ENCODE results near the gene MCRIP2.

Gene MCRIP2

DNA sequence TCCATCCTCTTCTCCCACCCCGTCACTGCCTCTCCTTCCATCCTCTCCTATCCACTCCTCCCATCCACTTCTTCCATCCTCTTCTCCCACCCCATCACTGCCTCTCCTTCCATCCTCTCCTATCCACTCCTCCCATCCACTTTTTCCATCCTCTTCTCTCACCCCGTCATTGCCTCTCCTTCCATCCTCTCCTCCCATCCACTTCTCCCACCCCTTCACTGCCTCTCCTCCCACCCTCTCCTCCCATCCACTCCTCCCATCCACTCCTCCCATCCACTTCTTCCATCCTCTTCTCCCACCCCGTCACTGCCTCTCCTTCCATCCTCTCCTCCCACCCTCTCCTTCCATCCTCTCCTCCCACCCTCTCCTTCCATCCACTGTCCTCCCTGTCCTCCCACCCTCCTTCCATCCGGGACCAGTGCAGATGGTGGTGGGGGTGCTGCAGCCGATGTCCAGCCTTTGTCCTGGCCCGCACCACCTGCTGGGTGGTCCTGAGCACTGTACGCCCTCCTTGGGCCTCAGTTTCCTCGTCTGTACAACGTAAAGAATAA, 9.7 kb upstream of the MCRIP2 start:
- DNase-seq (ENCODE audit: low read depth in 3 of 3), result no peak

DNA sequence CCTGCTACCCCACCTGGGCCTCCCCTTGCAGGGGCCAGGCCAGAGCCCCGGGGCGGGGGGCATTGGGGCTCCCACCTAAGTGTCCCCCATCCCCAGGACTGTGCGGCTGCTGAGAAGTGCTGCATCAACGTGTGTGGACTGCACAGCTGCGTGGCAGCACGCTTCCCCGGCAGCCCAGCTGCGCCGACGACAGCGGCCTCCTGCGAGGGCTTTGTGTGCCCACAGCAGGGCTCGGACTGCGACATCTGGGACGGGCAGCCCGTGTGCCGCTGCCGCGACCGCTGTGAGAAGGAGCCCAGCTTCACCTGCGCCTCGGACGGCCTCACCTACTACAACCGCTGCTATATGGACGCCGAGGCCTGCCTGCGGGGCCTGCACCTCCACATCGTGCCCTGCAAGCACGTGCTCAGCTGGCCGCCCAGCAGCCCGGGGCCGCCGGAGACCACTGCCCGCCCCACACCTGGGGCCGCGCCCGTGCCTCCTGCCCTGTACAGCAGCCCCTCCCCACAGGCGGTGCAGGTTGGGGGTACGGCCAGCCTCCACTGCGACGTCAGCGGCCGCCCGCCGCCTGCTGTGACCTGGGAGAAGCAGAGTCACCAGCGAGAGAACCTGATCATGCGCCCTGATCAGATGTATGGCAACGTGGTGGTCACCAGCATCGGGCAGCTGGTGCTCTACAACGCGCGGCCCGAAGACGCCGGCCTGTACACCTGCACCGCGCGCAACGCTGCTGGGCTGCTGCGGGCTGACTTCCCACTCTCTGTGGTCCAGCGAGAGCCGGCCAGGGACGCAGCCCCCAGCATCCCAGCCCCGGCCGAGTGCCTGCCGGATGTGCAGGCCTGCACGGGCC, 8.9 kb upstream of the MCRIP2 start:
- no peak for DNase-seq (ENCODE audit: low read depth in 3 of 3)

DNA sequence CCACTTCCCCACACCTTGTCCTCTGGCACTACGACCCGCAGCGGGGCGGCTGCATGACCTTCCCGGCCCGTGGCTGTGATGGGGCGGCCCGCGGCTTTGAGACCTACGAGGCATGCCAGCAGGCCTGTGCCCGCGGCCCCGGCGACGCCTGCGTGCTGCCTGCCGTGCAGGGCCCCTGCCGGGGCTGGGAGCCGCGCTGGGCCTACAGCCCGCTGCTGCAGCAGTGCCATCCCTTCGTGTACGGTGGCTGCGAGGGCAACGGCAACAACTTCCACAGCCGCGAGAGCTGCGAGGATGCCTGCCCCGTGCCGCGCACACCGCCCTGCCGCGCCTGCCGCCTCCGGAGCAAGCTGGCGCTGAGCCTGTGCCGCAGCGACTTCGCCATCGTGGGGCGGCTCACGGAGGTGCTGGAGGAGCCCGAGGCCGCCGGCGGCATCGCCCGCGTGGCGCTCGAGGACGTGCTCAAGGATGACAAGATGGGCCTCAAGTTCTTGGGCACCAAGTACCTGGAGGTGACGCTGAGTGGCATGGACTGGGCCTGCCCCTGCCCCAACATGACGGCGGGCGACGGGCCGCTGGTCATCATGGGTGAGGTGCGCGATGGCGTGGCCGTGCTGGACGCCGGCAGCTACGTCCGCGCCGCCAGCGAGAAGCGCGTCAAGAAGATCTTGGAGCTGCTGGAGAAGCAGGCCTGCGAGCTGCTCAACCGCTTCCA, 8.1 kb upstream of the MCRIP2 start:
- DNase-seq (ENCODE audit: low read depth in 3 of 3), result no peak

DNA sequence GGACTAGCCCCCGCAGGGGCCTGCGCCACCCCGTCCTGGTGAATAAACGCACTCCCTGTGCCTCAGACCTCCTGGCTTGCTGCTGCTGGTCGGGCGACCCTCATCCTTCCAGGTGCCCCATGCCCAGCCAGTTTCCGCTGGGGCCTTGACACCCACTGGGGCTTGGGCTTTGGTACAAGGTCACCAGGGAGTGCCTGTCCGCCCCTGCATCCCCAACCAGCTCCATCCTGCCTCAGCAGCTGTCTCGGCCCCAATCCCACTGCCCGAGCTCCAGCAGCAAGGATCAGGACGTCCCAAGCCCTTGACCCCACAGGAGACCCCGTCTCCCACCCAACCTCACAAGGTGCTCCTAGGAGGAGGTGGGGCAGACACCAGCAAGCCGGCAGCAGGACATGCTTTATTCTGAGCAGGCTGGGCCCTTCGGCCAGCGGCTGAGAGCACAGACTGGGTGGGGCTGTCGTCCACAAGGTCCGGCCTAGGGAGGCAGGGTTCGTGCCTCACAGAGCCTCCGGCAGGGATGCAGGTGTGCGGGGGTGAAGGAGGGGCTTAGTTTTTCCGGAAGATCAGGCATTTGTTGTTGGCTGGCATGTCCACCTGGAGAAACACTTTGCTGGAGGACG, 7.5 kb upstream of the MCRIP2 start:
- no peak for DNase-seq (ENCODE audit: low read depth in 3 of 3)

DNA sequence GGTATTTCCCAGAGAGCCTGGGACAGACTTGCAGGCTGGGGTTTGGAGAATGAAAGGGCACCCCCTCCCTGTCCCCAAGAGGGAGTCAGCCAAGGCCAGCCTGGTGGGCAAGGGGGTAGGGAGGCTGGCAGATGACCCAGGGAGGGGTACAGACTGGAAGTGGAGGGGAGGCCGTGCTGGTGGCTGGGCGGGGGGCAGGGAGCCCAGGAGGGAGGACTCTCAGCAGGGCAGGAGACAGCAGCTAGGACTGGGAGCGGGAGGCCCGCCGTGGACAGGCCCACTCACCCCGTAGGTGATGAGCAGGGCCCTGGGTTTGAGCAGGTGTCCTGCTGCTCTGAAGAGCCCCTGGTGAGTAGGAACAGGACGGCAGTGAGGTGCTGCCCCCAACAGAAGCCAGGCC, 6.6 kb upstream of the MCRIP2 start:
- no peak for DNase-seq (ENCODE audit: low read depth in 3 of 3)

DNA sequence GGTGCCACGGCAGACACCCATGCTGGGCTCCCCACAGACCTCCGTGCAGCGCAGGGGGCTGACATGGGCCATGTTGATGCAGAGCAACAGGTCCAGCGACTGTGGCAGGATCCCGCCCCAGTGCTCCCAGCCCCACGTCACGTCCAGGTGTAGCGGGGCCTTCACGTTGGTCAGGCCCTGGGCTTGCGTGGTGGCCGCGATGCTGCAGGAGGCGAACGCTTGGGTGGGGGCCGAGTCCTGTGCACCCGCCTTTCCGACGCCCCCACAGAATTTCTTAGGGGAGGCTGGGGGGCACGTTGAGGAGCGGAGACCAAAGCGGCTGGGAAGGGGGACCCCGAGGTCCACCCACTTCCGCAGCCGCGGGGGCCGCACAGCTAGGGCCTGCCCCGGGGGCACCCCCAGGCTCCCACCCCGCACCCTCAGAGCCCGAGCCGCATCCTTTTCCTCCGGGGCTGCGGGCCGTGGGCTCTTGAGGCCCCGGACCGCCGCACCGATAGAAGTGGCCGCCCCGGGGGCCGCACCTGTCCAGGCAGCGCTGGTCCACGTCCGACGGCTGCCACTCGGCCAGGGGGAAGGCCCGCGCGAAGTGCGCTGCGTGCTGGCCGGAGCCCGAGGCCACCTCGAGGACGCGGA, 5.9 kb upstream of the MCRIP2 start:
- no peak for DNase-seq (ENCODE audit: low read depth in 3 of 3)

DNA sequence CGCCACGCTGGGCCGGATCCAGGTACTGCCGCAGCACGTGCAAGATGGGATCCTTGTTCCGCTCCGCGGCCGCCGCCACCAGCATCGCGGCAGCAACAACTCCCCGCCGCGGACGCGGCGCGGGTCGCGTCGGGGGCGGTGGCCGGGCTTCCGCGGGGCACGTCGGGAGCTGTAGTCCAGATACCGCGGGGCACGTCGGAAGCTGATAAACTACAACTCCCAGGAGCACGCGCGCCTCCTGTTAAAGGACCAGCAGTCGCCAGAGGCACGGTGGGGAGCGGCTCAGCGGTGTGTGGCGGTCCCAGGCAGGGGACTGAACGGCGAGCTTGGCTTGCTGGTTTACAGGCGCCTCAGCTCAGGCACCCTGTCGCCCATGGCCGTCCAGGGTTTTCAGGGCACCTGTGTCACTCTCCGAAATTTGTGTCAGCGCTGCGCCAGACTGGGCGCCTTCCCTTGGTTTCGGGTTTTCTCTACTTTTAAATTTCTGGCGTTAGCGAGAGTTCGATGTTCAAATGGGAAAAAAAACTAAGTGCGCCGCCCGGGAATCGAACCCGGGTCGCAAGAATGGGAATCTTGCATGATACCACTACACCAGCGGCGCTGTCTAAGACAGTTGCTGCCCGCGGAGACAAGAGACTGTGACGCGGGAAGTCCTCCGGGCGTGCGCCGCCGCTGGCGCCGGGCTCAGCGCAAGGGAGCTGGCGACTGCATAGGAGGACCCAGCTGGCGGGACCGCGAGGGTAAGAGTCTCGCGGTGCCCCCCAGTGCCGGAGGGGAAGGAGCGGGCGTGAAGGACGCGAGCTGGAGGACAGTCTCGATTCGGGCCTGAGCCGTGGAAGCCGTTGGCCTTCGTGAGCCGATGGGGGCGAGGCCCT, 5.2 kb upstream of the MCRIP2 start, which contains the start of gene METTL26:
TSS of gene METTL26 (minus strand) at position 100 of the 875 bp plus-strand sequence. CDS start at position 85, 15 bp downstream.
- DNase-seq (ENCODE audit: low read depth in 3 of 3), result peak; percentile 87 to 91 (median 88)

DNA sequence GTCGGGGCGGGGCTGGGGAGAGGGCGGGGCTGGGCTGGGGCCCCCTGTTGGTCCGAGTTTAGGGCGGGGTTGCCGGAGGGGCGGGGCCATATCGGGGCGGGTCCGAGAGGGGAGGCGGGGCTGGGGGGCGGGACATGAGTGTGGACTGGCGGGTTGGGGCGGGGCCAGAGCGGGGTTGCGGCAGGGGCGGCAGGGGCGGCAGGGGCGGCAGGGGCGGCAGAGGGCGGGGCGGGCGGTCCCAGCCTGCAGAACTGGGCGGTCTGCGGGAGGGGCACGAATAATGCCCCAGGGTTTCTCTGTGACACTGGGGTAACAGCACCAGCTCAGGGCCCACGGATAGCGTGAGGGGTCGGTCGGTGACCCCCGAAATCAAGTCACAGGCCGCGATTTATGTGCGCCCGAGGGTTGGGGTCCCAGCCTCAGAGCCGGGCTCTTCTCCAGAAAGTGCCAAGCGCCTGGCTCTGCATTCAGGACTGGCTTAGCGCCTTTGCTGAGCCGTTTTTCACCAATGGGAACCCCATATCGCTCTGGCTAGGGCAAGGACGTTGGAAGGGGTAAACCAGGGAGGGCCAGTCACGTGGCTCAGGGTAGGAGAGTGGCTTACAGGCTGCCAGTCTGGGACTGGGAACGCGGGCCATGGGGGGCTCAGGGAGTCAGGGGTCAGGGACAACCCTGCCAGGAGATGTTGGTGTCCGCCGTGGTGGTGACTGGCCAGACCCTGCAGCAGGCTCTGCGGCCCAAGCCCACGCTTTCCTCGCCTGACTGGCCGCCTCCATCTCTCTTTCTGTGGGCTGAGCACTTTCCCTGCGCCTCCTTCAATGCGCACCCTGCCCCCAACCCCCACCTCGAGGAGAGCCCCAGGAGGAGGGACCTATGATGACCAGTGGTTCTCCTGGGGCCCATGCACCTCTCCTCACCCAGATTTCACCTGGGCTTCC, 4.3 kb upstream of the MCRIP2 start:
- peak; percentile 80 to 95 (median 87) for DNase-seq (ENCODE audit: low read depth in 3 of 3)

DNA sequence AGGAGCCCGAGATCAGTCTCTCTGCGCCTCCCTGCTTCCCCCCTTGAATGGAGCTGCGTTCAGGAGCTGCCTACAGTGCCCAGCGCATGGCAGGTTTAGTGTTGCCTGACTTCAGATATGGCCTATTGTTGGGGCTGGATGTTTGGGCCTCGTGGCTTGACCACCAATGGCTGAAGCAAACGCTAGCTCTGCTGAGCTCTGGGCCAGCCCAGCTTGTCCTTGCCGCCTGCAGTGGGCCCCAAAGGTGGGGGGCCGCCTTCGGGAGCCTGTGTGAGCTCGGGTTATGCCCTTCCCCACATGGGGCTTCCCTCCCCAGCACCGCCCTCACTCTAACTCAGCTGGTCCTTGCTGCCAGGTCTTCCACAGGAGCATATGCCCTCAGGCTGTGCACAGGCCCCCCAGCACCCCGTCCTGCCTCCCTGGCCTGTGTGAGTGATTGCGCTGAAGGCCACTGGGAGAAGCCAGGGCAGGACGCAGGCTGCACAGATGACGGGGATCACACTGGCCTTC, 3.5 kb upstream of the MCRIP2 start:
- no peak for DNase-seq (ENCODE audit: low read depth in 3 of 3)

DNA sequence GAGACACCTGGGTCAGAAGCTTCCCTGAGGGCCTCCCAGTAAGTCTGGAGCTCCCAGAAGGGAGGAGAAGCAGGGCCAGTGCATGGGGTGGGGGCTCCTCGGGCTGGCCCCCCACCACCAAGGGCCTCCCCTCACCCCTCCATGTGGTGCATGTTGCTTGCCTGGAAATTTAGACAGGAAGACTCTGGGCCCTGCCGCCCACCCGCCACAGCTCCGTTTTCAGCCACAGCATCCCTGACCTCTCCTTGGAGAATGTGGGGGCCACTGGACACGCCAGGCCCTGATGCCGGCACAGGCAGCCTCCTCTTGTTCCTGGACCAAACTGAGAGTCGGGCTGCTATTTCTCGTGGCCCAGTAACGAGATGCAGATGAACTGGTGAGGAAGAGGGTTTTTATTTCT, 2.8 kb upstream of the MCRIP2 start:
- no peak for DNase-seq (ENCODE audit: low read depth in 3 of 3)

DNA sequence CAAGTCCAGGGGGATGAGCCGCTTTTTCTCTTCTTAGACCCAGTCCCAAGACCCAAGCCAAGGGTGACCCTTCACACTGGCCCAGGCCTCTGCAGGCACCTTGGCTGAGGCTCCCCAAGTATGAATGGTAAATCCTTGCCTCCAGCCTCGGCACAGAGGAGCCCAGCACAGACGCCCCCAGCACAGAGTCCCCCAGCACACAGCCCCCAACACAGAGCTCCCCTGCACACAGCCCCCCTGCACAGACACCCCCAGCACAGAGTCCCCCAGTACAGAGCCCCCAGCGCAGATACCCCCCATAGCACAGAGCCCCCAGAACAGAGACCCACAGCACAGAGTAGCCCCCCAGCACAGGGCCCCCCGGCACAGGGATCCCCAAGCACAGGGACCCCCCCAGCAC, 1.0 kb upstream of the MCRIP2 start:
- no peak for DNase-seq (ENCODE audit: low read depth in 3 of 3)

DNA sequence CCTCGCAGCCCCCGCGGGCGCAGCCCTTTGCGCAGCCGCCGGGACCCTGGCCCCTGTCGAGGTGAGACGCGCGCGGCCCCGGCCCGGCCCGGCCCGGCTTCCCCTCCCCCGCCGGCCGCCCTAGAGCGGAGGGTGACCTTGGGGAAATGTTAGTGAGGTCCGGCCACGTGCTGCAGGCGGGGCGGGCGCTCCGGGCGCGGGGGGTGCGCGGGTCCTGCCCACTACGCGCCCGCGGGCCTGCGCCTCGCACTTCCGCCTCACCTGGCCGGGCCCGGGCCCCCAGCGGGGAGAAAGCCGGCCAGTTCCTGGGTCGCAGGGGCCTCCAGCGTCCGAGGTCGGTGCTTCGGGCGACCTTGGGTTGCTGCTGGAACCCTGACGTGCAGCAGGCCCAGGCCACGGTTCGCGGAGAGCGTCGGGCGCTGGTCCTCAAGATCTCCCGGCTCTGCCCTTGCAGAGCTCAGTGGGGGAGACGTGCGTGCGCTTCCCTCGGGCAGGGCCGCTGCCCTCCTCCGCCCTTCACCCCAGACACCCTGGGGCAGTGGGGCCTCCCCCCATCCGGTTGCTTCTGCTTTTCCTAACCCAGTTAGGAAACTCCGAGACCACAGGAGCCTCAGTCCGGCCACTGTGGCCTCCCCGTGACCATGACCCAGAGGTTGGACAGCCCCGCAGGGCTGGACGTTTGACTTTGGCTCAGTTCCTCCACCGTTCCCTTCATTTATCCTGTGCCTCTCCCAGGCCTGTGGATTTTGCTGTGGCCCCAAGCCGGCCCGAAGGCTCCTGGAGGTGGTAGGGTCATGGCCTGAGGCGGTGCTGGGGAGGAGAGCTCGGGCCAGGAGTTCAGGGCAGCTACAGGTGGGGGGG, 791 bp downstream of the MCRIP2 start:
- DNase-seq (ENCODE audit: low read depth in 3 of 3), result no peak

DNA sequence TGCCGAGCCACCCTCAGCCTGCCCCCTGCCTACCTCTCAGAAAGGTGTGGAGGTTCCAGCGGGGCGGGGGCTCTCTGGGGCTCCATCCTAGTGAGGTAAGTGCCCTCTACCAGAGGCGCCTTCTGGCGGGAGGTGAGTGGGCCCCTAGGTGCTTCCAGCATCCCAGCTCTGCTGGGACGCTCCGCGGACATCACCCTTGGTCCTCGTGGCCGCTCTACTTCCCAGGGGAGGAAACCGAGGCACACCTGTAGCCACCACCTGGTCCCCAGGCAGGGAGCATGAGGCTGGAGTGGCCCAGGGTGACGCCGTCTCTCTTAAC, 1.4 kb downstream of the MCRIP2 start:
- no peak for DNase-seq (ENCODE audit: low read depth in 3 of 3)

DNA sequence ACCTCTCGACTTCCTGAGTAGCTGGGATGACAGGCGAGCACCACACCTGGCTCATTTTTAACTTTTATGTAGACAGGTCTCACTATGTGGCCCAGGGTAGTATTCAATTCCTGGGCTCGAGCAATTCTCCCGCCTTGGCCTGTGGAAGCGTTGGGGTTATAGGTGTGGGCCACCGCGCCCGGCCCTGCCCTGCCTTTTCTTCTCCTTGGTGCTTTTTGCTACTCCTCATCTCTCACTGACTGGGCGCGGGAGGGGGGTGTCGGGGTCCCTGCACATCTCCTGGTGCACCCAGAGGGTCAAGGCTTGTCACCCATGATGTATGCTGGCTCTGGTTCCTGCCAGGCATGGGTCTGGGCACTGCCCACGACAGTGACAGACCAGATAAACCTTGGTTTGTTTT, 2.9 kb downstream of the MCRIP2 start:
- DNase-seq (ENCODE audit: low read depth in 3 of 3), result no peak

DNA sequence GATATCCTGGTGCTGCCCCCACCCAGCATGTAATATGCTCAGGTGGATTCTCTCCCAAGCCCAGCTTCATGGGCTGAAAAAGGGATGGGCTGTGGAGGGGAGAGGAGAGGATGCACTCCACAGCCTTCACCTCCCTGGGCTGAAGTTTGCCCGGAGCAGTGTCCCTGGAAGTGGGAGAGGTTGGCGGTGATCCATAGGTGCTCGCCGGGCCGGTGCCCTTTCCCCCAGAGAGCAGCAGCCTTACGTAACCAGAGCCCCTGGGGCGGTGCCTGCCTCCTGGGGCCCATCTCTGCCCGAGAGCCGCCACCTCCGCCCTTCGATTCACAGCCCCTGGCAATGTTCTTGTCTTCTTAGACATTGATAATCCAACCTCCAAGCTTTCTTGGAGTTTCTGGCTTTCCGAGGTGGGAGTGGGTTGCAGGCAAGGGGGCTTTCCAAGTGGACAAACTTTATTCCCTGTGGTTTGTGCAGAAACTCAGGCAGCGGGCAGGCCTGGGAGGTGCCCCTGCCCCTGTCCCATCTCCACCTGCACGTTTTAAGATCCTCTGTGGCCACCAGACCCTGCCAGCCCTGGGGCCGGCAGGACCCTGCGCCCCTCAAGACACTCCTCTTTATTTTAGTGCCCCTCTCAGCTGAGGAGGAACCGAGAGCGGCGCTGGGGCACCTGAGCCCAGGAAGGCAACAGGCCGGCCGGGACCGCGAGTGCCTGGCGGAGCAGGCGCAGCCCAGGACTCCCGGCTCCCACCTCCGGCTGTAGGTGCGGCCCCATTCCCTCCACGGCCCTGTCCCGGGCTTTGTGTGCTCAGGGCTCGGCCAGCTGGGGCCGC, 4.4 kb downstream of the MCRIP2 start:
- no peak for DNase-seq (ENCODE audit: low read depth in 3 of 3)

DNA sequence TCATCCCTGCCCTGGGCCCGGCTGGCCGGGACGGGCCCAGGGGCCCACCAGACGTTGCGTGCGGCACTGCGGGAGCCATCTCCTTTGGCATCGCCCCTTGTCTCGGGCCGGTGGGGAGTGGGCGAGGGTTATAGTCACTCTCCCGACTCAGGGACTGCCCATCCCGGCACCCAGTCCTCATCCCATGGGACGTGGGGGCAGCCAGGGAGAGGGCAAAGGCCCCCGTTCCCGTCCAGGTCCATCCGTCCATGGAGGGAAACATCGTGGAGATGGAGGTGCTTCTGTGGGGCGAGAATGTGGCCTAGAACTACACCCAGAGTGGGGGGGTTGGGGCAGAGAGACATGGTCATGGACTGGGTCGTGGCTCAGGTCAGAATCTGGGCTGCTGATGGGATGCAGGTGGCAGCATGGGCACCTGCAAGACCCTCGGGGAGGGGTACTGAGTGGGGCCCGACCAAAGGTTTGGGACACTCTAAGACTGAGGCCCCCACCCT, 5.1 kb downstream of the MCRIP2 start:
- no peak for DNase-seq (ENCODE audit: low read depth in 3 of 3)

DNA sequence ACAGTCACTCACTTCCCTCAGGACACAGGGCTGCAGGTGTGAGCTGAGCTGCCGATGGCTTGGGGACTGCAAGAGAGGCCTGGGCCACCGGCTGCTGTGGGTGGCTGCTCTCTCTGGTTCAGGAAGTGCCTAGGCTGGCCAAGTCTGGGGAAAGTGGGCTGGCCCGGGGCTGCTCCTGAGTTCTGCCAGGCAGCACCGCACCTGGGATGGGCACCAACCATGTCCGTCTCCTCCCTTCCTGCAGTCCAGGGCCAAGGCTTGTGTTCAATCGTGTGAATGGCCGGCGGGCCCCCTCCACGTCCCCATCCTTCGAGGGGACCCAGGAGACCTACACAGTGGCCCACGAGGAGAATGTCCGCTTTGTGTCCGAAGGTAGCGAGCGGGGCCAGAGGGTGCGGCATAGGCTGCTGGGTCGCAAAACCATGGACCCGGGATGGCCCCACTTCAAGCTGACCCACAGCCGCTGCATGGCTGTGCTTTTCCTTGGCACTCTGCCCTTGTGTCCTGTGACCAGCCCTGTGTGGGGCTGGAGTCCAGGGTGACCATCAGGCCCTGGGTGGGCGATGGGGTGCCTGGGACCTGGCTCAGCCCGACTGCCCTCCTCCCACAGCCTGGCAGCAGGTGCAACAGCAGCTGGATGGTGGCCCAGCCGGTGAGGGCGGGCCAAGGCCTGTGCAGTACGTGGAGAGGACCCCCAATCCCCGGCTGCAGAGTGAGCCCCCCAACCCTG, 5.7 kb downstream of the MCRIP2 start:
- DNase-seq (ENCODE audit: low read depth in 3 of 3), result no peak

All from stimulated activated CD4-positive, alpha-beta T cell treated with anti-CD3 and anti-CD28 coated beads, TNF-alpha, amount 100 ng/mL, for 48 hours (primary cell).